Measurements from ENCODE around the gene PCCA.
A peak's percentile ranks its signal among the peaks of the same experiment; 100 is the strongest.
"Not testable (repeated sequence)": the region's sequence is repeated elsewhere in the genome, so short reads cannot be mapped to it uniquely, and the experiment has no call there.

PCCA gene

DNA sequence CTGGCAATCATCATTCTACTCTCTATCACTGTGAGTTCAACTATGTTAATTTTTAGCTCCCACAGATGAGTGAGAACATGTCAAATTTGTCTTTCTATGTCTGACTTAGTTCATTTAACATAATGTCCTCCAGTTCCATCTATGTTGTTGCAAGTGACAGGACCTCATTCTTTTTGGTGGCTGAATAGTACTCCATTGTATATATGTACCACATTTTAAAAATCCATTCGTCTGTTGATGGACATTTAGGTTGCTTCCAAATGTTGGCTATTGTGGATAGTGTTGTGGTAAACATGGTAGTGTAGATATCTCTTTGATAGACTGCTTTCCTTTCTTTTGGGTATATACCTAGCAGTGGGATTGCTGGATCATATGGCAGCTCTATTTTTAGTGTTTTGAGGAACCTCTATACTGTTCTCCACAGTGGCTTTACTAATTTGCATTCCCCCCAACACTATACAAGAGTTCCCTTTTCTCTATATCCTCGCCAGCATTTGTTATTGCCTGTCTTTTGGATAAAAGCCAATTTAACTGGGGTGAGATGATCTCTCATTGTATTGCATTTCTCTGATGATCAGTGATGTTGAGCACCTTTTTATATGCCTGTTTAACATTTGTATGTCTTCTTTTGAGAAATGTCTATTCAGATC lies 124.1 kb downstream of the PCCA start:
- no peak overlapping the region for H3K4me3 ChIP-seq (ENCODE audit: control insufficient read depth, low read depth, low read length)
- DNase-seq (ENCODE audit: low read depth): no peak
- no peak for TF ChIP-seq CTCF (conservative IDR thresholded peaks at IDR 0.05; ENCODE audit: control insufficient read depth, insufficient read depth, low read depth, low read length)

DNA sequence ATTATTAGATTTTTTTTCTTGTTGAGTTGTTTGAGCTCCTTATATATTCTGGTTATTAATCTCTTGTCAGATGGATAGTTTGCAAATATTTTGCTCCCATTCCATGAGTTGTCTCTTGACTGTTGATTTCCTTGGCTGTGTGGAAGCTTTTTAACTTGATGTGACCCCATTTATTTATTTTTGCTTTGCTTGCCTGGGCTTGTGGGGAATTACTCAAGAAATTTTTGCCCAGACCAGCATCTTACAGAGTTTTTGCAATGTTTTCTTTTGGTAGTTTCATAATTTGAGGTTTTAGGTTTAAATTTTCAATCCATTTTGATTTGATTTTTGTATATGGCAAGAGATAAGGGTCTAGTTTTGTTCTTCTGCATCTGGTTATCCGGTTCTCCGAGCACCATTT lies 124.7 kb downstream of the PCCA start:
- no peak for DNase-seq (ENCODE audit: low read depth)
- no peak for TF ChIP-seq CTCF (conservative IDR thresholded peaks at IDR 0.05; ENCODE audit: control insufficient read depth, insufficient read depth, low read depth, low read length)
- H3K4me3 ChIP-seq (ENCODE audit: control insufficient read depth, low read depth, low read length): no peak overlapping the region

DNA sequence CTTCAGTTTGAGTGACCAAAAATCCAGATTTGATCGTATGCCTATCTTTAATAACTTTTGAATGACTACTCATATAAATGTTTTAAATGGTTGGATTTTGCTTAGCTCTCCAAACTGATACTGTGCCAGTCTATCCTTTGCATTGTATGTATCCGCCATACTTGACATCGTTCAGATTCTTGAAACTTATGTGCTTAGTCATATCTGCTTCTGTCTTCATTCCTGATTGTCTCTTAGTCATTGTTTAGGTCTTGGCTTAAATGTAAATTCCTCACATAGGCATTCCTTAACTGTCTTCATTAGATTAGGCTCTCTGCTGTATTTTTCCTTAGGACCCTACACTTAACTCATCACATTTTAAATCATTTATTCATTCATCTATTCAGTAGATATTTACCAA lies 126.0 kb downstream of the PCCA start:
- no peak for TF ChIP-seq CTCF (conservative IDR thresholded peaks at IDR 0.05; ENCODE audit: control insufficient read depth, insufficient read depth, low read depth, low read length)
- H3K4me3 ChIP-seq (ENCODE audit: control insufficient read depth, low read depth, low read length): no peak overlapping the region
- peak; percentile 60 for DNase-seq (ENCODE audit: low read depth)

DNA sequence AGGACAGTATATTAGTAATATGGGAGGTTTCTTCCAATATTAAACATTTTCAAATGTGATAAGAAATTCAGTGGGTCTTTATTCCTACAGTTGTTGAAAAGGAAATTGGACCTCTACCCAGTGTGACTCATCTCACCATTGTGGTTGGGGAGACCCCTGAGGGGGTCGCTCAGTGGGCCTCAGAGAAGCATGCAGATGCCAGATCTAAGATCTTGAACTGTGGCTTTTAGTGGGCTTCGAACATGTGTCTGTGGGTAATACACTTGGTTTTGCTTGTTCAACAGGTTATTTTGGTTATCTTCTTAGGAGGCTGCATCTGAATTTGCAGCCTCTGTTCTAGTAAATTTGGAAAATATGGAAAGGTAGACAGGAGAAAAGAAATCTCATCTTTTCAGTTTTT lies 132.3 kb downstream of the PCCA start:
- no peak overlapping the region for H3K4me3 ChIP-seq (ENCODE audit: control insufficient read depth, low read depth, low read length)

GRCh38 chr13:100223966-100224530 lies 135.2 kb downstream of the PCCA start:
- DNase-seq (ENCODE audit: low read depth); H3K4me3 ChIP-seq (ENCODE audit: control insufficient read depth, low read depth, low read length): not testable (repeated sequence)

More for the DNA sequence above, 132.3 kb downstream of the PCCA start:
- DNase-seq (ENCODE audit: low read depth): no peak
- TF ChIP-seq CTCF (conservative IDR thresholded peaks at IDR 0.05; ENCODE audit: control insufficient read depth, insufficient read depth, low read depth, low read length): no peak

- DNase-seq (ENCODE audit: low read depth): no peak
- no peak overlapping the region for H3K4me3 ChIP-seq (ENCODE audit: control insufficient read depth, low read depth, low read length)
- no peak for TF ChIP-seq CTCF (conservative IDR thresholded peaks at IDR 0.05; ENCODE audit: control insufficient read depth, insufficient read depth, low read depth, low read length)
Measured at GRCh38 chr13:100229603-100230002, 140.7 kb downstream of the PCCA start.

GRCh38 chr13:100230769-100231149 lies 141.9 kb downstream of the PCCA start:
- DNase-seq (ENCODE audit: low read depth): no peak
- TF ChIP-seq CTCF (conservative IDR thresholded peaks at IDR 0.05; ENCODE audit: control insufficient read depth, insufficient read depth, low read depth, low read length): no peak
- no peak overlapping the region for H3K4me3 ChIP-seq (ENCODE audit: control insufficient read depth, low read depth, low read length)

All from fibroblast of mammary gland (primary cell).